ENCODE data around the gene MAT1A. TPM values are rescaled to one million over a fixed set of nuclear protein-coding genes. Genes with fewer than 3 reads are reported as not detected.

MAT1A gene
- total and polyA plus RNA-seq, 4 donors = 0.13 to 0.60 TPM; not detected in 2

DNA sequence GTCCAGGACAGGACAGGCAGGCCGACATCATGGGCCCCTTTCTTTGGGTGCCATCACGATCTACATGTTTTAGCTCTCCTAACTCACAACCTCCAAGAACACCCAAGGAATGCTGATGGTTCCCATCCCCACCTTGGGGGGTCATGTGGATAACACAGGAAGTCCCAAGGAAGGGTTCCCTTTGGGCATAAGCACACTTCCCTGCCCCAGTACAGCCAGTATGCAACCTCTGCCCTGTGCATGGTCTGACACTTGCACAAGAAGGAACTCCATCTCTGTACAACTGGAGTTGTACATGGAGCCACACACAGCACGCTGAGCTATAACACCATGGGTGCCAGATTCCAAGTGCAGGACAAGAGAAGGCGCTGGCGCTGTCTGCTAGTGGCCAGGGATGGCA is 11.0 kb downstream of the MAT1A start:
- no peak overlapping the region for H3K4me3 ChIP-seq (ENCODE audit: low read length in 2 of 2)
- H3K36me3 ChIP-seq (ENCODE audit: control insufficient read depth in 1 of 2, insufficient read depth in 2 of 2, low read length in 1 of 2) = no peaks in the 10 kb centered on the region
- H3K4me1 ChIP-seq (ENCODE audit: control insufficient read depth in 1 of 2, insufficient read depth in 2 of 2, low read length in 2 of 2) = no peaks in the 10 kb centered on the region
- no peaks in the 10 kb centered on the region for H3K27me3 ChIP-seq (ENCODE audit: control insufficient read depth in 1 of 2, insufficient read depth in 2 of 2, low read length in 1 of 2)
- no peak overlapping the region for H3K27ac ChIP-seq (ENCODE audit: low read depth in 1 of 2, low read length in 2 of 2)
- ATAC-seq (ENCODE audit: low FRiP score) (no peak), DNase-seq (no peak)
- intact Hi-C loops (cut with DNase I) = no loop called here
- H3K9me3 ChIP-seq (ENCODE audit: control insufficient read depth, low read length) = no peaks in the 10 kb centered on the region
- WGBS, 2 donors = 97 to 98% methylated on average over 5 of the region's 5 CpGs

DNA sequence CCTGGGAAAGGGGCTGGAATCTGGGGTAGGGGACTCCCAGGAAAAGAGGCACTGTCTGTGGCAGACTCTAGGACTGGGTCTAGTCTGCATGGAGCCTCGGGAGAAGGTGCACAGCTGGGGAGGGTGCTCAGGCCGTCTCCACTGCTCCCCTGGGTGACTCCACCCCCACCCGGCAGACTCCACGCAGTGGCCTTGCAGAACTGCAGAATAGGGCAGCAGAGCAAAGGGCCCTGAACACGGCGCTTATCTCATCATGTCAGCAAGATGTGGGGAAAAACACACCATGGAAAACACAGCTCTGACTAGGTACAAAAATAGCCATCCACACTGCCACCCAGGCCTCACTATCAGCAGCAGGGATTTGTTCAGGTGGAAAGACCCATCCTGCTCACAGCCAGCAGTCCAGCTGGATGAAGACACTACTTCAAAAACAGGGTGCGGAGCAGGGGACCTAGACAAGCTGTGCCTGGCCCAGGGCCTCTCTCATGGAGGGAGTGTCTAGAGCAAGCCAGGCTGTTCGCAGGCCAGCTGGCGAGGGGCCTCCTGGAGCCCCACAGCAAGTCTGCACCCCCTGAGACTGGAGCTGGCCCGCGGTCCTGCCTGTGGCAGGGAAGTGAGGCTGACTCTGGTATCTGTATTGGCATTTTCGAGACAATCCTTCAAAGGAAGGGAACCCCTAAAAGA is 11.7 kb downstream of the MAT1A start:
- Histone ChIP-seq H3K4me1 (ENCODE audit: control insufficient read depth in 1 of 2, insufficient read depth in 2 of 2, low read length in 2 of 2) (no peaks in the 10 kb centered on the region), H3K36me3 (ENCODE audit: control insufficient read depth in 1 of 2, insufficient read depth in 2 of 2, low read length in 1 of 2) (no peaks in the 10 kb centered on the region), H3K27ac (ENCODE audit: low read depth in 1 of 2, low read length in 2 of 2) (no peak overlapping the region), H3K9me3 (ENCODE audit: control insufficient read depth, low read length) (no peaks in the 10 kb centered on the region), H3K4me3 (ENCODE audit: low read length in 2 of 2) (no peak overlapping the region), H3K27me3 (ENCODE audit: control insufficient read depth in 1 of 2, insufficient read depth in 2 of 2, low read length in 1 of 2) (no peaks in the 10 kb centered on the region)
- WGBS, 2 donors = 26 to 29% methylated on average over 12 of the region's 12 CpGs
- intact Hi-C loops (cut with DNase I) = no loop called here
- no peak for DNase-seq
- ATAC-seq (ENCODE audit: low FRiP score) = no peak

DNA sequence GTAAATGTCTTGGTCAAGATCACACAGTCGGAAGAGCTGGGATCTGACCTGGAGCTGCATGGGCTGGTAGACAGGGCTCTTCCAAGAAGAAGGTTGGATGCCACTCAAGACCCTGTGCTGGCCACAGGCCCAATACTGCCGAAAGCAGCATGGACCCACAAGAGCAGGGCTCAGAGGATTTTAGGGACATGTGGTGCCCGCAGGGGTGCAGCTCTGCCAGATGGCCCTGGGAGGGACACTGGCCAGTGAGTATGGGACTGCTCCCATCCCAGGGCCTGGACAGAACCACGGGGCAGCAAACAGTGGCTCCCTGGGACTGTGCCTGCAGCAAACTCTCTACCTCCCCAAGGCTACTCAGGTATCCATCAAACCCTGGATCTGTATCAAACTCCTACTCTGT is 12.4 kb downstream of the MAT1A start:
- intact Hi-C loops (cut with DNase I) = no loop called here
- Histone ChIP-seq H3K9me3 (ENCODE audit: control insufficient read depth, low read length) (no peaks in the 10 kb centered on the region), H3K27ac (ENCODE audit: low read depth in 1 of 2, low read length in 2 of 2) (no peak overlapping the region), H3K36me3 (ENCODE audit: control insufficient read depth in 1 of 2, insufficient read depth in 2 of 2, low read length in 1 of 2) (no peaks in the 10 kb centered on the region), H3K4me1 (ENCODE audit: control insufficient read depth in 1 of 2, insufficient read depth in 2 of 2, low read length in 2 of 2) (no peaks in the 10 kb centered on the region), H3K27me3 (ENCODE audit: control insufficient read depth in 1 of 2, insufficient read depth in 2 of 2, low read length in 1 of 2) (no peaks in the 10 kb centered on the region), H3K4me3 (ENCODE audit: low read length in 2 of 2) (no peak overlapping the region)
- ATAC-seq (ENCODE audit: low FRiP score) (no peak), DNase-seq (no peak)
- WGBS, 2 donors = 75 to 87% methylated on average over 4 of the region's 4 CpGs

DNA sequence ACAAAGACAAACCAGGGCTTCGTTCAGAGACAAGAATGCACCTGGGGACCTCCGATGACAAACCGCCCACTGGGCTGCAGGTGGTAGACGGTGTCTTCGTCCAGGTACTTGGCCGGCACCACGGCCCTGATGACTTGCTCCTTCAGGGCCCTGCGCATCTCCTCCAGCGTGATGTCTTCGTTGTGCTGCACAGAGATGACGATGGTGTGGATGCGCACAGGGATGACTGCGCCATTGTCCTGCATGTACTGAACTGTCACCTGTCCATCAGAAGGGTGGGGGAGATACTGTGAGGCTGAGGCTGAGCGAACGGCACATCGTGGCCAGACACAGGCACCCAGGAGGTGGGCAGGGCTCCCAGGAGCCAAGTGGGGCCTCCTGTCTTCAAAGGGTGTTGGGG is 13.1 kb downstream of the MAT1A start:
- Histone ChIP-seq H3K4me3 (ENCODE audit: low read length in 2 of 2) (no peak overlapping the region), H3K27ac (ENCODE audit: low read depth in 1 of 2, low read length in 2 of 2) (no peak overlapping the region), H3K27me3 (ENCODE audit: control insufficient read depth in 1 of 2, insufficient read depth in 2 of 2, low read length in 1 of 2) (no peaks in the 10 kb centered on the region), H3K9me3 (ENCODE audit: control insufficient read depth, low read length) (no peaks in the 10 kb centered on the region), H3K4me1 (ENCODE audit: control insufficient read depth in 1 of 2, insufficient read depth in 2 of 2, low read length in 2 of 2) (no peaks in the 10 kb centered on the region), H3K36me3 (ENCODE audit: control insufficient read depth in 1 of 2, insufficient read depth in 2 of 2, low read length in 1 of 2) (no peaks in the 10 kb centered on the region)
- 96 to 98% methylated on average over 16 of the region's 16 CpGs for WGBS, 2 donors
- intact Hi-C loops (cut with DNase I) = no loop called here
- ATAC-seq (ENCODE audit: low FRiP score) = no peak
- no peak for DNase-seq

DNA sequence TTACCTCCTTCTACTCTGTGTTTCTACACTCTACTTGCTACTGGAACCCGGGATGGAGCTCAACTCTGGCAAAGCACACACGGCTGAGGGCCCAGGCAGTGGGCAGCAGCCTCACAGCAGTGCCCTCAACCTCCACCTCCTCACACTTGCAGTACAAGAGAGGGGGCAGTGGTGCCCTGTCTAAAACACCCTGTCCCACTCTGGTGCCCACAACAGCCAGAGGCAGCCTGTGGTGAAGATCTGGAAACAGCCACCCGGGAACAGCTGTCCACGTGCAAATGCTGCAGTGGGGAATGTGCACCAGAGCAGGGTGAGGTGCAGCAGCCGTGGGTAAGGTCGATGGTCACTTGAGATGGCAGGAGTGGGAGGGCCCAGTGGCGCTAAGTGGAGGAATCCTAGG is 13.7 kb downstream of the MAT1A start:
- no peaks in the 10 kb centered on the region for H3K9me3 ChIP-seq (ENCODE audit: control insufficient read depth, low read length)
- intact Hi-C loops (cut with DNase I) = no loop called here
- DNase-seq (no peak), ATAC-seq (ENCODE audit: low FRiP score) (no peak)
- no peaks in the 10 kb centered on the region for H3K4me1 ChIP-seq (ENCODE audit: control insufficient read depth in 1 of 2, insufficient read depth in 2 of 2, low read length in 2 of 2)
- H3K27ac ChIP-seq (ENCODE audit: low read depth in 1 of 2, low read length in 2 of 2) = no peak overlapping the region
- no peaks in the 10 kb centered on the region for H3K27me3 ChIP-seq (ENCODE audit: control insufficient read depth in 1 of 2, insufficient read depth in 2 of 2, low read length in 1 of 2)
- H3K36me3 ChIP-seq (ENCODE audit: control insufficient read depth in 1 of 2, insufficient read depth in 2 of 2, low read length in 1 of 2) = no peaks in the 10 kb centered on the region
- H3K4me3 ChIP-seq (ENCODE audit: low read length in 2 of 2) = no peak overlapping the region
- WGBS, 2 donors = 73 to 82% methylated on average over 7 of the region's 7 CpGs

DNA sequence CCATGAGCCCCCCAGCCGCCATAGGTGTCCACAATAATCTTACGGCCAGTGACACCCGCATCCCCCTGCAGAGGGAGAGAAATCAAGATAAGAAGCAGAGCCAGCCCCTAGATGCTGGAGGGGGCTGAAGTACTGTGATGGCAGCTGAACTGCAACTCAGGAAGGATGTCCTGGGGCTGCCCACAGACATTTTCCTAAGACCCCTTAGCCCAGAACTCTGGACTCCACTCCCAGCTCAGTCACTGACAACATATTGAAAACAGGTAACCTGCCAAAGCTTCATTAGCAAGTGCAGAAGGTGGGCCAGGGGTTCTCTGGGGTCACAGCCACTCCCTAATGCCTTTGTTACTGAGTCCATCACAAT is 14.3 kb downstream of the MAT1A start:
- H3K27ac ChIP-seq (ENCODE audit: low read depth in 1 of 2, low read length in 2 of 2) = no peak overlapping the region
- no peak for ATAC-seq (ENCODE audit: low FRiP score)
- DNase-seq = no peak
- no peaks in the 10 kb centered on the region for H3K27me3 ChIP-seq (ENCODE audit: control insufficient read depth in 1 of 2, insufficient read depth in 2 of 2, low read length in 1 of 2)
- WGBS, 2 donors = 98% methylated on average over 3 of the region's 3 CpGs
- H3K4me3 ChIP-seq (ENCODE audit: low read length in 2 of 2) = no peak overlapping the region
- intact Hi-C loops (cut with DNase I) = no loop called here
- no peaks in the 10 kb centered on the region for H3K9me3 ChIP-seq (ENCODE audit: control insufficient read depth, low read length)
- H3K4me1 ChIP-seq (ENCODE audit: control insufficient read depth in 1 of 2, insufficient read depth in 2 of 2, low read length in 2 of 2) = no peaks in the 10 kb centered on the region
- no peaks in the 10 kb centered on the region for H3K36me3 ChIP-seq (ENCODE audit: control insufficient read depth in 1 of 2, insufficient read depth in 2 of 2, low read length in 1 of 2)

DNA sequence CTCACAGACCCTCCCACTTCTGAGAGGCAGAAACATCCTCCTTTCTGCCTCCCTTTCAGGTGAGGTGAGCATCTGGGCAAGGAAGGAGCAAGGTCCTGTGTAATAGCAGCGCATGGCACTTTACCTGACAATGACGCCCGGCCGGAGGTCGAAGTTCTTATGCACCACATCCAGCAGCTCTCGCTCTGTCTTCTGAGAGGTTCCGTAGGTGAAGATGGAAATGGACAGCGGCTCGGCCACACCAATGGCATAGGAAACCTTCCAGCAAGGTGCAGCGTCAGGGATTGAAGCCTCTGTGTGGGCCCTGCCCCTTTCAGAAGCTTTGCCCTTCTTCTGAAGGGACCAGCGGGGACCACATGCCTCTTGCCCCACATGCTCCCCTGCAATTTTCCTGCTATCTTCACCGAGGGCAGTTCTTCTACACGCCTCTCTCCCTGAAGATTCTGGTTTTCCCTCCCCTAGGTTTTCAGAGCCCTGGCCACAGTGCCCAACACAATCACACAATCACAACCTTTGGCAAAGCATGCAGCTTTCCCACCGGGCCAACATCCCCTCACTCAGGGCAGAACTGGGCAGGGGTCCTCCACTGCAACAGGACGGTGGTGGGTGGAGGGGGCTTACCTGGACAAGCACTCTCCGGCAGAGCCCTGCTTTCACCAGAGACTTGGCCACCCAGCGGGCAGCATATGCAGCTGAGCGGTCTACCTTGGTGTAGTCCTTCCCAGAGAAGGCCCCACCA is 14.9 kb downstream of the MAT1A start:
- Histone ChIP-seq H3K36me3 (ENCODE audit: control insufficient read depth in 1 of 2, insufficient read depth in 2 of 2, low read length in 1 of 2) (no peaks in the 10 kb centered on the region), H3K9me3 (ENCODE audit: control insufficient read depth, low read length) (no peaks in the 10 kb centered on the region), H3K4me3 (ENCODE audit: low read length in 2 of 2) (no peak overlapping the region), H3K27ac (ENCODE audit: low read depth in 1 of 2, low read length in 2 of 2) (no peak overlapping the region), H3K27me3 (ENCODE audit: control insufficient read depth in 1 of 2, insufficient read depth in 2 of 2, low read length in 1 of 2) (no peaks in the 10 kb centered on the region), H3K4me1 (ENCODE audit: control insufficient read depth in 1 of 2, insufficient read depth in 2 of 2, low read length in 2 of 2) (no peaks in the 10 kb centered on the region)
- intact Hi-C loops (cut with DNase I) = no loop called here
- DNase-seq (no peak), ATAC-seq (ENCODE audit: low FRiP score) (no peak)
- 91 to 94% methylated on average over 18 of the region's 18 CpGs for WGBS, 2 donors

DNA sequence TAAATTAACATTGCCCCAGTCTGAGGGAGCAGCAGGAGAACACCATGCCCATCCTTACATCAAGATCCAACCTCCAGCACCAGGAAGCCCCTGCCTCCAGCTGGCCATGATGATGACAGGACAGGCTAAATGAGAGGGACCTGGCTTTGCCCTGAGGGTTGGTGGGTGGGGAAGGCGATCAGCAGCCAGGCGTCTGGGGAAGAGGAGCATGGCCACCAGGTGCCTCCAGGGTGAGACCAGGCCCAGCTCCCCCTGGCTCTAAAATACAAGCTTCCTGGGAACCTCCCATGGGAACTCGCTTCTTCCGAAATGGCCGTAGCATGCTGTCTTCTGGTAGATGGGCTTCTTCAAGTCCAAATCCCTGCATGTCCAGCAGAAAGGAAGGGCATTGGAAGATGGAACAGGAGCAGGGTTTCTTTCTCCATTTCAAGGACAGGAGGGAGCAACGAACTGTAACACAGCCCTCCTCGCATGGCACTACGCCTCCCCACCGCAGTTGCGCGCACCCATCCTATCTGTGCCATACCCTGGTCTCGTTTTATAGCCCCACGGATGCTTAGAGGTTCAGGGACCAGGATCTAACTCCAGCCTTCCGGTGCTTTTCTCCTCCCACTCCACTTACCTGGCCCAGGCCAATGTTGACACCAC is 15.8 kb downstream of the MAT1A start:
- no peak for DNase-seq
- Histone ChIP-seq H3K36me3 (ENCODE audit: control insufficient read depth in 1 of 2, insufficient read depth in 2 of 2, low read length in 1 of 2) (no peaks in the 10 kb centered on the region), H3K4me1 (ENCODE audit: control insufficient read depth in 1 of 2, insufficient read depth in 2 of 2, low read length in 2 of 2) (no peaks in the 10 kb centered on the region), H3K4me3 (ENCODE audit: low read length in 2 of 2) (no peak overlapping the region), H3K9me3 (ENCODE audit: control insufficient read depth, low read length) (no peaks in the 10 kb centered on the region), H3K27ac (ENCODE audit: low read depth in 1 of 2, low read length in 2 of 2) (no peak overlapping the region), H3K27me3 (ENCODE audit: control insufficient read depth in 1 of 2, insufficient read depth in 2 of 2, low read length in 1 of 2) (no peaks in the 10 kb centered on the region)
- intact Hi-C loops (cut with DNase I) = no loop called here
- 90 to 91% methylated on average over 14 of the region's 14 CpGs for WGBS, 2 donors
- ATAC-seq (ENCODE audit: low FRiP score) = no peak

Measured in aorta (tissue), 5 donors.